Right renal pelvis (tissue), 4 donors: ENCODE data around the gene EFCAB8. TPM values are rescaled to one million over a fixed set of nuclear protein-coding genes. Genes with fewer than 3 reads are reported as not detected.
"Not testable (repeated sequence)": the region's sequence is repeated elsewhere in the genome, so short reads cannot be mapped to it uniquely, and the experiment has no call there.

Source experiments
- DNase-seq, 4 donors: peaks; one replicate each; pipeline ENCODE4 v3.0.0-alpha.2; 2013; ENCODE audit warnings: low read depth in 4 of 4, low spot score in 3 of 4, missing footprints in 1 of 4
- polyA plus RNA-seq, 4 donors: library from polyadenylated mRNA; unstranded; fragments of 120-200 nt; gene quantifications; one replicate each; pipeline ENCODE4 v1.2.1, GENCODE V29; 2013; ENCODE audit not compliant: insufficient read length in 4 of 4

EFCAB8 gene
- polyA plus RNA-seq, 4 donors: 0.06 to 0.09 (median 0.07) TPM; not detected in 1

DNA sequence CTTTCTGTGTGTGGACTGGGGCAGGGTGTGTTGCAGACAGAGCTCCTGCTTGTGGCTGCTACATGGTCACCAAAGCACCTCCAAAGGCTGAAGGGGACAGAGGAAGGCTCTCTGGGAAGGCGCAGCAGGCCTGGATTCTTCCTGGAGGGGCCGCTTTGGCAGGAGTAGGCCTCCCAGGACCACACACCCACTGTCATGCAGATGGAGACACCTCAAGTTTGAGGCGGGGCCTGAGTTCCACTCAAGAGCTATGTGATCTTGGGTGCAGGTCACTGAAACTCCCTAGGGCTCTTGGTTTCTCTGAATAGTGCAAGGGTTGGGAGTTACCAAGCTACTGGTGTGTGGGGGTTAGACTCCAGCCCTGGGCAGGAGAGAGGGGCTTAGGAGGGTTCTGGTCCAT is 27.9 kb downstream of the EFCAB8 start:
- no peak for DNase-seq

DNA sequence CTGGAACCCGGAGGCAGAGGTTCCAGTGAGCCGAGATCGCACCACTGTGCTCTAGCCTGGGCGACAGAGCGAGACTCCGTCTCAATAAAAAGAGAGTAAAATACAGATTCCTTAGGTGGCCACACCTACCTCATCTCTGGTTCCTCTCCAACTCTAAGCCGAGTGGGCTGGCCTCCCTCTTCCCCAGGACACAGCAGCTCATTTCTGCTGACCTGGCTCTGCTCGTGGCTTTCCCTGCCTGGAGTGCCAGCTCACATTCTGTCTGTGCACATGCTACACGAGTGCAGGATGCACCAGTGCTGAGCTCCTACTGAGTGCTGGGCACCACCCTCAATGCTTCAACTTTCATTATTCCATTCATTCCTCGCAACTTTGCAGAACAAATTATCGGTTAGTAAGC is 28.8 kb downstream of the EFCAB8 start:
- DNase-seq: no peak

DNA sequence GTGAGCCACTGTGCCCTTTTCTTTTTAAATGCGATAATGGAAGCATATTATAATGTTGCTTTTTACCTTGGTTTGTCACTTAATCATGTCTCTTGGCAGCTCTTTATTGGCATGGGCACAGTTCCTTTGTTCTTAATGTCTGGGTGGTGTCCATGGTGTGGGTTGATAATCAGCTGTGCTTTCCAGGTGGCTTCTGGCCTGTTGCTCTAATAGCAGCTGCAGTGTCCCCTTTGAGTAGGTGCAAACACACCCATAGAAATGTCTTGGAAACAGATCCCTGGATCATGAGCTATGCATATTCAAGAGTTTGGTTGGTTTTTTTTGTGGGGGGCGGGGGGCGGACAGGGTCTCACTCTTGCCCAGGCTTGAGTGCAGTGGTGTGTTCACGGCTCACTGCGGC is 29.9 kb downstream of the EFCAB8 start:
- DNase-seq: no peak

DNA sequence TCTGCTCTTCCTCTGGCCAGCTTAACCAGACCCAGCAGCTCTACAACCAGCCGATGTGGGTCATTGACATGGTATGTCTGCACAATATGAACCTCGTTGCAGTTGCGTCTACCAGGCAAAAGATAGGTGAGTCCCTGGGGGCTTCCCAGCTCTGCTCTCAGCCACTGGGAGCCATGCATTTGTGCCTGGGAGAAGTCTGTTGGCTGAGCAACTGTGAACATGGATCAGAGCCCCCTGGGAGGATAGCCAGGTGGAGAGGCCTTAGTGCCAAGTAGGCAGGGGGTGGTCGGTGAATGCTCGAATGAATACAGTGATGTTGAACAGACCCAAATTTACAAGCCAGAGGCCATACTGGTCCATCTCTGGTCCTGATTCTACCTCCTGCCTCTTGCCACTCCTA is 30.6 kb downstream of the EFCAB8 start:
- no peak for DNase-seq

DNA sequence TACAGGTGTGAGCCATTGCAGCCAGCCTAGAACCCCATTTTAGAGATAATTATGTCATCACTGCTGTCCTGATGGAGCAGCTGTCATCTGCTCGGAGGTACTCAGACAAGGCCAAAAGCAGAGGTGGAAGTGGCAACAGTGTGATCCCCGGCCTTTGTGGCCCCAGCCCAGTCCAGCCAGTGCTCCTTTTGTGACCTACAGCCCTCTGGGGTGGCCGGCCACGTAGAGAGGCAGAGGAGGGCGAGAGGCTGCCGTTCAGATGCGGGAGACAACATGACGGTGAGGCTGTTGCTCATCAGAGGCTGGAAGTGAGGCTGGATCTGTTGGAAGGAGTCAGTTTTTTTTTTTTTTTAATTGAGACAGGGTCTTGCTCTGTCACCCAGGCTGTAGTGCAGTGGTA is 32.8 kb downstream of the EFCAB8 start:
- no peak for DNase-seq

DNA sequence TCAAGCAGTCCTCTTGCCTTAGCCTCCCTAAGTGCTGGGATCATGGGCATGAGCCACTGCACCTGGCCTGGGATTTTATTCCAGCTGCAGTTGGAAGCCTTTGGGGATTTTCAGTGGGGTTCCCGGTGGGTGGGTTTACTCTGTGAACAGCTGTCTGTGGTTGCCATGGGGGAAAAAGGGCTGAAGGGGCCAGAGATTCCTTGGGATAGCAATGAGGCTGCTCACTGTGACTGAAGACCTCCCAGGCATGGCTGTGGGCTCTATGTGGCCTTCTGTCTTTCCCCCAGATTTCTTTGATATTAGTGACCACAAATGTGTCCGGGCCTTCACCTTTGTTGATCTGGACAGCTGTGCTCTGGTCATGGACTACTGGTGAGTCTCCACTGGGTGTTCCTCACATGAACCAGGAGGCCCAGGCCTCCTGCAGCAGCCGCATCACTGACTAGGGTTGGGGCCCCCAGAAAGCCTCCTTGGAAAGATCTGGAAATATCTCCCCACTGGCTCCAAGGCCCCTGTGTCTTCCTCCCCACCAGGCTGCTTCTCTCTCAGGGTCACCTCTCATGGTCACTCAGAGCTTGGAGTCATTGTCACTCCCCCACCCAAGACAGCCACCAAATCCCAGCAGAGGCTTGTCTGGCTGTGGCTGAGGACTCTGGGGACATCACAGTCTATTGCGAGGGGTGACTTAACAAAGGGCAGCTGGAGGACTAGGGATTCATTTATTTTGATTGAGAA is 33.4 kb downstream of the EFCAB8 start:
- DNase-seq: no peak

DNA sequence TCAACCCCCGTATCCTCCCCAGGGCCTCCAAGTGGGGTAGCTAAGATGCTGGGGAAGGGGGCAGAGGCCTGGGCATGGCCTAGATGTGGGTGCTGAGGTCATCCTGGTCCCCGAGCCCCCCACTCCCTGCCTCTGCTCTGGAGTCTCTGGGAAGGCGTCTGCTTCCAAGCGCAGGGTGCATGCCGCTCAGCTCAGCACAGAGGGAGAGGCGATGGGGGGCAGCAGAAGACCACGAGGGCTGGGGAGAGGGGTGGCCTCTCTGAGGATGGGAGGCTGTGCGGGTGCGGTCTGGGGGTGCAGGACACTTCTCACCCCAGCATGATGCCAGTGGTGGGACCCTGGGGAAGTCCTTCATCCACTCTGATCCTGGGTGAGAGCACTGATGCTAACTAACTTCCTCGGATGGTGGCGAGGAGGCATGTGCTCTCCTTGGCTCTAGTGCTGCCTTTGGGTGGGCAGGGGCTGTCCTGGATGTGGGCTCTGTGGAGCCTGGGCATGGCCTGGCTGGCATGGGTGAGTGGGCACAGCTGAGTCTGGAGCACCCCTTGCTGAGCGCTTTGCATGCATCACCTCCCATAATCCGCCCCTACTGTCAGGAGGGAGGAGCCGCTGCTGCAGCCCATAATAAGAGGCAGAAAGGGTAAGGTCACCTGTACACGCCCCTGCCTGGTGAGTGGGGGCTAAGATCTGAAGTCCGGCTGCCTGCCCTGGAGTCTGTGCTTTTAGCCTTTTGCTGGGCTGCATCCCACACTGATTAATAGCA is 34.7 kb downstream of the EFCAB8 start:
- no peak for DNase-seq

DNA sequence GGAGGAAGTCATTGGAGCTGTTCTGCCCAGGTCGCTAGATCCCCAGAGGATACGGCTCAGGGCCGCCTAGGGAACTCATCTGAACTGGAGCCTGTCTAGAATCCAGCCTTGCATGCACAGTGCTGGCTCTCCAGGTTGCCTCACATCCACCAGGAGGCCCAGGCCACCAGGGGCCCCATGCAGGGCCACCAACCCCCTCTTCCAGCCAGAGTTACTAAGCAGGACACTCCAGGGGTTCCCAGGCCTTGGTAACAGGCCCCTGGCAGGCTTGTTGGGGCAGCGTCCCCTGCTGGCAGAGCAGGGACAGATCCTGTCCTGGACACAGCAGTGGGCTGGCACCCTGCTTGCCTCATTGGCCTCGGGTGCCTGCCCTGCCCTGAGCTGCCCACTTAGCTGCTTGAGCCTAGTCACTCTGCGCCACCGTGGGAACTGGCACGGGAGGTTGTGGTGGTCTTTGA is 35.3 kb downstream of the EFCAB8 start:
- no peak for DNase-seq

DNA sequence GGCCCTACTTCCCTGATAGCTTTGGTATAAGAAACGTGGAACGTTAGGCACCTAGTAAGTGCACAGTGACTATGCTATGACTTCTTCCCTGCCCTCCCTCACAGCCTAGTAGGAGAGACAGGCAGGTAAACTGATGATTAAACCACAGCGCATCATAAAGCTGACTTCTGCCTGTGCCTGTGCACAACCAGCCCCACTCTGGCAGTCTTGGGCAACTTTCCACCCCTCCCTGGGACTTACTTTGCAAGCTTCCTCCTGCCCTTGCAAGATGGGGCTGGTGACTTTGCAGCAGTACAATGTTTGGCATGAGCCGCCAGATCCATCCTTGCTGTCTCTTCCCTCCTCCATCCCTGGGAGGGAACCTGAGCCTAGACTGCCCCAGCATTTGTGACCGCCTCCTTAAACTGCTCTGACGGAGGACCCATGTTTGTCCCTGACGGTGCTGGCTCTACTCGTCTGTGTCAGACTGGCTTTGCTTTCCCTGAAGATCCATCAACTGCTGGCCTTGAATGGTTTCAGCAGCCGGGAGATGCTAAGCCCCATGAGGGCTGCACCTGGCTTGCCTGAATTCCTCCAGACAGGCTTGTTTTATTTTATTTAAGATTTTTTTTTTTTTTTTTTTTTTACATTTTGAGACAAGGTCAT is 36.1 kb downstream of the EFCAB8 start:
- no peak for DNase-seq

DNA sequence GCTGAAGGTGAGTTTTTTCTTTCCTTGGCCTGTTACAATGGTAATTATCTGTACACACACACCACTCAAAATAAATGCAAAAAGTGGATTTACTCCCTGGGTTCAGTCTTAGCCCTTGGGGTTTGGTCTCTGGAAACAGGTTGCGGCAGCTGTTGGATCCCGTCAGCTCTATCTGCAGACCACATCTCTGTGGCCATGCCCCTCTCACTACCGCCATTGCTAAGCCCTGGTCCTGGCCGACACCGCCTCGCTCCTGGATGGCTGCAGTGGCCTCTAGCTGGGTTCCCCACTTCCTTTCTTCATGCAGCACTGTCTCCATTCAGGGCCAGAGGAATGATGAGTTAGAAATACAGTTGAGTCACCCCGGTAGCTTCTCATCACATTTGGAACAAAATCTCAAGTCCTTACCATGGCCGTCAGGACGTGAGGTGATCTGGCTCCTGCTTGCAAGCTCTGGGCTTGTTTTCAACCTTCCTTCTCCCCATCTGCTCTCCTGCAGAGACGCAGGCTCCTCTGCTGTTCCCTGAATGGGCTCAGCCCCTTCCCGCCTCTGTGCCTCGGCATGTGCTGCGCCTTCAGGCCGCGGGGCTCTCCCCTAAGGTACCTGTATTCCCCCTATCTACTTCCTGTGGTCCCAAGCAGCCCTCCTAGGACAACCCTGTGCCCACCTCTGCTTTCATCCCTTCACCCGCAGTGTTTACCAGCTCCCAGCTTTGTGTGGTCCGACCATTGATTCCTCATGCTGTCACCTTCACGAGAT is 38.0 kb downstream of the EFCAB8 start:
- no peak for DNase-seq

DNA sequence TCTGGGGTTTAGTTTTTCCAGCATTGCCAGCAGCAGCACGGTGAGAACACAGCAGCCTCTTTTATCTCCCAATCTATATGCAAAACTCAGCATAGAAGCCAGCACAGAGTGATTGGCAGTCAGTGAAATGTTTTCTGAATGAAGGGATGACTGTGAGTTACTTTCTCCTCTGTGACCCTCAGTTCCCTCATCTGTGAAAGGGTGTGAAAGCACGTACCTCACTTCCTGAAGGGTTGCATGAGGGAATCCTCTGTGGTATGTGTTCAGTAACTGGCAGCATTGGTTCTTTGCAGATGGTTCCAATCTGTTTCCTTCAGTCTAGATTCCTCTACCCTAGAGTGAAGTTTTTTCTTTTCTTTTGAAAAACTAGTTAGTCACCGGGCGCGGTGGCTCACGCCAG is 40.0 kb downstream of the EFCAB8 start:
- no peak for DNase-seq

DNA sequence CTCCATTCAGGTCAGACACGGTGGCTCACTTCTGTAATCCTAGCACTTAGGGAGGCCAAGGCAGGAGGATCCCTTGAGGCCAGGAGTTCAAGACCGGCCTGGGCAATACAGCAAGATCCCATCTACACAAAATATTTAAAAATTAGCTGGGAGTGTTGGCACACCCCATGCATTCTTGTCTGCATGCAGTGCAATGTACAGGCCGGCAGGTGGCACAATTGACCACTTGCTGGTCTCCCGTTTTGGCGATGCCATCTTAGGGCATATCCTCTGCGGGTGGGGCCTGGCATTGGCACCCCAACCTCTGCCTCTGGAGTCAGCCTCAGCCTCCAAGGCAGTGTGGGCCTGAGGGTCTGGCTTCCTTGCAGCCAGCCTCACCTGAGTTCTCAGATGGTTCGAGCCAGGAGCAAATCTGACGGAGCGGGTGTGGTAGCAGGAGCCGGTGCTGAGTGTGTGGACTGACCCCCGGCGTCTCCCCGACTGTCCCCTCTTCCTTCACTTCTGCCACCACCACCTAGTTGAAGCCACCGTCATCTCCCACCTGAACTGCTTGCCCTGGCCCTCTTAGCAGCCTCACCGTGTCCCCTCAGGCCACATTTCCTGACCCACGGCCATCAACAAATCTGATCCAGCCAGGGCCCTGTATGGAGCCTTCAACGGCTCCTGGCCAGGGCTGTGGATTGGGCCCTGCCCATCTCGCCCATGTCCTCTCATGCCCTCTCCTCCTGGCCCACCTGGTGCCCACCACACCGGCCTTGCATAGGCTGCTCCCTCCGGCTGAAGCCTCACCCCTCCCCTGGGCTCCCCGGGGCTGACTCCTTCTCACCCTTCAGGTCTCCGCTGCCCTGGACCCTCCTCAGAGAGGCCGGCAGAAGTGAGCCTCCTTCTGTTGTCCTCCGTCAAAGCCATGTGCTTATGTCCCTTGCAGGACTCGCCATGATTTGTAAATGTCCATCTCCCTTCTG is 44.0 kb downstream of the EFCAB8 start:
- peak in 1 of 4 donors; percentile 10 for DNase-seq

DNA sequence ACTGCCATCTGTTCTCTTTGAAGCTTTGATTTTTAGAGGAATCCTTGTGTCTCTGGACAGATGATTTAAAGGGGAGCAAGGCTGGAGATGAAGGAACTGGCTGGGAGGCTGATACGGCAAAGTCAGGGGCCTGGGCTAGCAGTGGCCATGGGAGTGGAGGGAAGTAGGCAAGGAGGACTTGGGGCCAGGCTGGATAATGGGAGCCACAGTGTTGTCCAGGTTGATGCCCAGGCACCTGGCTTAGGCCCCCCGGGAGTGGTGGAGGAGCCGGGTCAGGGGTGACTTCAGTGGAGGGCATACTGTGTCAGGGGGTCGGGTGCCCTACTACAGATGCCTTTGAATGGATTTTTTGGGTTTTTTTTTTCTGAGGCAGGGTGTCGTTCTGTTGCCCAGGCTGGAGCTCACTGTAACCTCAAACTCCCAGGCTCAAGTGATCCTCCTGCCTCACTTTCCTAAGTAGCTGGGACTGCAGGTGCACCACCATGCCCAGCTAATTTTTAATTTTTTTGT is 45.0 kb downstream of the EFCAB8 start:
- DNase-seq: no peak

DNA sequence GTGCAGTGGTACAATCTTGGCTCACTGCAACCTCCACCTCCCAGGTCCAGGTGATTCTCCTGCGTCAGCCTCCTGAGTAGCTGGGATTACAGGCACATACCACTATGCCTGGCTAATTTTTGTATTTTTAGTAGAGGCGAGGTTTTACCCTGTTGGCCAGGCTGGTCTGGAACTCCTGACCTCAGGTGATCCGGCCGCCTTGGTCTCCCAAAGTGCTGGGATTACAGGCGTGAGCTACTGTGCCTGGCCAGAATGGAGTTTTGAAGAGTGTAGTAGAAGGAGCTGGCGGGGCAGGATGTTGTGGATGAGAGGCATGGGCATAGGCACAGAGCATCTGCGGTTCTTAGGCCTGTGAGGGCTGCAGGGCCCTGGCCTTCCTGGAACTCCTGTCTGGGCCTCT is 46.0 kb downstream of the EFCAB8 start:
- DNase-seq: not testable (repeated sequence)

DNA sequence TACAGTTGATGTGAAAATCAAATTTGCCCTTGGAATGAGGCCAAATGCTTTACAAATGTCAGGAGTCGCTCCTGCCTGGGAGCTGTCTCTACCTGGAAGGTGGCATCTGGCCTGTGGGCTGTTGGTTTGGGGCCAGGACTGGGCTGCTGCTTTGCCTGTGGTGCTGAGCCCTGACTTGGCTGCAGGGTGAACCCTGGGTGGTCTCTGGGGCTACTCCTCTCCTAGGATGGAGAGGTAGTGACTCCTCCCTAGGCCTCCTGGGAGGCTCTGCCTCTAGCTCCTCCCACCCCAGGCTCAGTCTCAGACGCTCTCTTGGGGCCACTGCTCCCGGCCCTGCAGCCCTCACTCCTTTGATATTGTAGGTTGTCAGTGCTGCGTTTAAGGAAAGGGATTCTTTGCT is 47.5 kb downstream of the EFCAB8 start:
- DNase-seq: no peak

DNA sequence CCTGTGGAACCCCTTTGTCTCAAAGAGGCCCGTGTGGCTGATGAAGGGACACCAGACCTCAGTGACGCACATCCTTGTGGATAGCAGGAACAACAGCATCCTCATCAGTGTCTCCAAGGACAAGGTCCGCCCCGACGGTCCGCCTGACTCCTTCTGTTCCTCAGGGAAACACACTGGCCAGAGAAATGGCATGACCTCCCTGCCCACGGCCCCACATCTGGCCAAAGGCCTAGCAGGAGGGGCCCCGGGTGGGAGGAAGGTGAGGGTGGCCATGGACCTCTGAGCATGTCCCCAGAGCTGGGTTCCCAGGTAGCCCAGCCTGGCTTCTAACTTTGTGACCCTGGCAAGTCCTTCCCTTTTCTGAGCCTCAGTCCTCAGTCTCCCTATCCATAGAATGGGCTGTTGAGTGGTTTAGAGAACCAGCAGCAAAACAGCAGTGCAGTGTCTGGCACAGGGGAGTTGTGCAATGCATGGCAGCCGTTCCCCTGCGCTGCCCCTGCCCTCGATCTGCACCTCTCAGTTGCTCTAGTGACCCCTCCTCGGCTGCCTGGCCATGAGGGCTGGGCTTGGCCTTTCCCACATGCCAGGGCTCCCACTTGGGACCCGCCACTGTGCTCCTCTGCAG is 48.3 kb downstream of the EFCAB8 start:
- DNase-seq: no peak

DNA sequence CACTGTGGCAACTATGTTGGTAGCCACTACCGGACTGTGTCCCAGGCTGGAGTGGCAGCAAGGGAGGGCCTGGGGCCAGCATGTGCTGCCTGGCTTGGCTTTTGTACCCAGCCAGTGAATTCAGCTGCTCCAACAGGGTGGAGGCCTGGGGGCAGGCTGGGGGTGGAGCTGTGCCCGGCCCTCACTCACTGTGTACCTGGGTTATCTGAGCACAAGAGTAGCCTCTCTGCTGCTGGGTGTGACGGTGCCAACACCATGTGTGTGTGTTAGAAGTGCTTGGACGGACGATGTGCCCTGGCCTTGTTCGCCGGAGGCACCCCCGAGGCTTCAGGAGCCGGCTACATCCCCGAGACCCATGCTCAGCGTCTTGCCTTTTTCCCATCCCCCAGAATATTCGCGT is 49.2 kb downstream of the EFCAB8 start:
- no peak for DNase-seq

DNA sequence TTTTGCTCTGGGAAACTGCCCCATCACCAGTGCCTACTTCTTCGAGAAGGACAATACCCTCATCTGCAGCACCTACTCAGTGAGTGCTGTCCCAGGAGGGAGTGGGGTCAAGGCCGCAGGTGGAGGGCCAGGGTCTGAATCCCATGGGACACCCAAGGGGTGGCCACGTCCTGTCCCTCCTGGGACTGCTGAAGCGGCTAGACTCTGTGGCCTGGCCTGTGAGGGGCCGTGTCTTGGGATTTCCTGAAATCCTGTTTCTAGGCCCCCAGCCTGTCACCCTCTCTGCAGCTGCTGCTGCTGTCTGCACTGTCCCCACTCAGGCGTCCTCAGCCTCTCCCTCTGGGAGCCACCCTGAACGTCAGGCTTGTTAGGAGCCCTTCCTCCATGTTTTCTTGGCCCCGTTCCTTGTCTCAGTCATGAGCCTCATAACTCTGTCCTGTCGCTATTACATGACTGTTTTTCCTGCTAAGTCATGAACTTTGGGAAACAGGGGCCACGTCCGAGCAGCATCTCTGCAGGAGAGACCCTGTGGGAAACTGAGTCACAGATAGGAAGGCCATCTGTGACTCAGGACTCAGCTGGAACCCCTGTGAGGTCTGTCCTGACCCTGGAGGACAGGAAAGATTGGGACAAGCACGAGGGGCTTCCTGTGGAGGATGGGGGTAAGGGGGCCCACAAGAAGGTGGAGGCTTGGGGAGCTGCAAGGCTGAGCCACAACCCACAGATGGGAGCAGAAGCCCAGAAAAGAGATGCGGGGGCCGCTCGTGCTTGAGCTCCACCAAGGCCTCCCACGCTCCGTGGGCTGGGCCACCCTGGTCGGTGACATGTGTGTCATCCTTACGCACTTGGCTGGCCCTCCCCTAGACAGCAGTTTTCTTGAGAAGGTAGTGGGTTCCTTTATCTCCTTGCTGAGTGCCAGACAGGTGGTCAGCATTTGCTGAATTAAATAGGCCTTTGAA is 49.9 kb downstream of the EFCAB8 start:
- no peak for DNase-seq
